NCI-H128 (cell line): Measurements from ENCODE around the gene HPGD.

Experiments used
- DNase-seq: peaks from one replicate; lab custom pipeline; 2025; ENCODE audit not compliant: unreplicated experiment; lab: John Stamatoyannopoulos, UW

Gene HPGD

DNA sequence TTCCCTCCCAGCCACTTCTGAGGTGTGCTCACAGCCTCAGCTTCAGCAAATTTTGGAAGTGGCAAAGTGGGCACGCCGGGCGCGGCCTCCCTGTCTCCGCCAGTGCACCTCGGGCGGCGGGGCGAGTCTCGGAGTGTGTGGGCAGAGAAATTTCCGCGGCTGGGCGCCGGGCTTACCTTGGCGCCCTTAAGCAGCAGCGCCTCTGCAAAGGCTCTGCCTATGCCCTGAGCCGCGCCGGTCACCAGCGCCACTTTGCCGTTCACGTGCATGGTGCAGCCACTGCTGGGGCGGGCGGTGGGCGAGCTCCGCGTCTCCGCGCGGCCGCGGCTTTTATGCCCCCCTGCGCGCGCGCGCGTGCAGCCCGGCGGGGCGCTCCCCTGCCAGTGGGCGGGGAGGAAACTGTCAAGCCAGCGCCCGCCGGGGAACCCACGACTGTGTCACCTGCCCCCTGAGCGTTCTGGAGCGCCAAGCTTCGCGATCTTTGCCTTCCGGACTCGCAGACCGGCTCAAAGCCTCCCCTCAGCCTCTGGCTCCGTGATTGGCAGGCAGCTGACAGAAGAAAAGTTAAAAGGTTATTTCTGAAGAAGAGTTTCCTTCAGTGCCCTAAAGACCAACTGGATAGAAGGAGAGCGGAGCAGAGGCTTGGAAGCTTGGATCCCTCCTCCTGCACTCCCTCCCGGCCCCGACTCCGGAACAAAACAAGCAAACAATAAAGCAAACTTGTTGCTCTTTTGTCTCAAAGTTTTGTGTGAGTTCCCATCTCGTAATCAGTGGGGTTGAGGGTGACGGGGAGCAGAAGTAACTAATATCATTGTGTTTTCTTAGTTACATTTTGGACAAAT, at the start of gene HPGD:
Gene HPGD, minus strand, starts transcription at position 306 of the 842 bp plus-strand sequence. Its CDS starts 37 bp downstream, at position 269.
- no peak for DNase-seq

GRCh38 chr4:174564529-174564928, 42.2 kb upstream of the HPGD start:
- no peak for DNase-seq

- DNase-seq, result no peak
Measured at GRCh38 chr4:174563399-174563798, 41.1 kb upstream of the HPGD start.

GRCh38 chr4:174561560-174561959, 39.3 kb upstream of the HPGD start:
- DNase-seq, result no peak

DNA sequence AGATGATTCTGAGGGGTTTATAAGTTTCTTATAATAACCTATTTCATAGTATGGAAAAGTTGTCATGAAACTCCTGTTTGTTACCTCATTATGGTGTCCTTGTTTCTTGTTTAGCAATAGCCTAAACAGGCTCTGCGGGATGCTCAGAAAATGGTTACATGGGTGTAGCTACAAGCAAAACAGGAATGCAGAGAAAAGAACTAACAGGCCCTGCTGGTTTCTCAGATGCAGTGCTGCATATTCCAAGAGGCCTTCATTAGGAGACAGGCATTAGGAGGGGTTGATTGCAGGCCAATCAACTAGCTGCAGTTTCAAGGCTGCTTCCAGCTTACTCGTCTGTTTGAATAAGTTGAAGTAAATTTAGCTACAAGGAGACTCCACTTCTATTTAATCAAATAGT, 37.6 kb upstream of the HPGD start:
- DNase-seq, result no peak

- DNase-seq, result no peak
Measured at GRCh38 chr4:174555789-174556630, 33.7 kb upstream of the HPGD start.

- DNase-seq, result no peak
Measured at GRCh38 chr4:174554231-174554728, 32.0 kb upstream of the HPGD start.

DNA sequence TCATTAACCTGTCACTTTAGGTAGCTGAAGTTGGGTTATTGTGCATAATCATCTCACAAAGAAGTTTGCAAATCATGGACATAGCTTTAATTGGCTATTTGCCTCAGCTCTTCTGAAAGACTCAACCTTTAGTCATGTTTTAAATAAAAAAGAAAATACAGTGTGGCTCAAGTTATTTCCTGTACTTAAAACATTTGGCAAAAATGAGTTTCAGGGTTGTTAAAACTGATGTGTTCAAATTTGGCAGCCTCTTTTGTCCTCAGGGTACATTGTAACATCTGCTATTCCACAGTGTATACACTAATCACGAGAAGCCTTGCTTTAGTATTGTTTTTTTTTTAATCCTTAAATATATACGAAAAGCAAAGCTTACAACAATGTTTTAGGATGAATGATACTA, 31.5 kb upstream of the HPGD start:
- DNase-seq, result no peak

DNA sequence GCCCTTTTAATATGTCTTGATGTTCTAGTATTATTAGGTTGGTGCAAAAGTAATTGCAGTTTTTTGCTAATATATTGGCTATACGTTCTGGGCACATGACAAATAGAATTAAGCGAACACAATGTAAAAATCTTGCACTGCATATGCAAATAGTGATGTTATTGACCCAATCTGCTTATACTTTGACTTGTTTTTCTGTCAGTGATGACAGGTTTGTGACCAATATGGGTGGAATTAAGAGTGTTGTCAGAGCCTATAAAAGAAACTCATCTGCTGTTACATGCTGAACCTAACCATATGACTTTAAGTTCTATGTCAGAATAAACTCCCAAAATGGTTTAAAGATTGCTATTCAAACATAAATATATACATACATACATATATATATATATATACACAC, 30.7 kb upstream of the HPGD start:
- no peak for DNase-seq

GRCh38 chr4:174550541-174550940, 28.3 kb upstream of the HPGD start:
- no peak for DNase-seq

DNA sequence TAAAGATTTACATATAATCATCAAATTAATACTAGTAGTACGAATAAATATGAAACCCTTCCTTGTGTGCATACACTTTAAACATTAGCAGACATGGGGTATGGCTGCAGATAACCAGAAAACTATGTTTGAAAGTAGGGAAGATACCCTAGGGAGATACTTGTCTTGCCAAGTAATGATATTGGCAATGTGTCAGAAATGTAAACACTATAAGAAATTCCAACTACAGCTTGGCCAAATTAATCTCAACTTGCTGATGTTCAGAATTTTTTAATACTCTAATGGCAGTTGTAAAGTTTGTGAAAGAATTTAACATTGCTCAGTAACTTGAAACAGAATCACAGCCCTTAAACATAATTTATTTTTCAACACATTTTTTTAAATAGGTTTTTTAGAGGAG, 27.4 kb upstream of the HPGD start:
- no peak for DNase-seq

DNA sequence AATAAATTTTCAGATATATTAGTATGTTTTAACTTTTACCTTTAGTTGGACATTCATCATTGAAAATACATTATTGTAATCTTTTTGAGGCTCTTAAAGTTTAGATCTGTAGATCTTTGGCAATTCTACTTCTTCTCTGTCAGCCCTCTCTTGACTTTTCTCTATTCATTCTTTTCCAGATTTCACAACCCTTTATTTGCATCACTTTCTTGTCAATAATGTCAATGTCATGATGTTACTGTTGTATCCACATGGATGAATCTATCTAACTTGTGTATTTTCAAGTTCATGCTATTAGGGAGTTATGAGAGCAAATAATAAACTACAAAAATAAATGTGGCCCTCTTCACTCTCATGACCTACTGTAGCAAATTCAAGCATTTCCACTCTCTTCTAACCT, 23.0 kb upstream of the HPGD start:
- no peak for DNase-seq

DNA sequence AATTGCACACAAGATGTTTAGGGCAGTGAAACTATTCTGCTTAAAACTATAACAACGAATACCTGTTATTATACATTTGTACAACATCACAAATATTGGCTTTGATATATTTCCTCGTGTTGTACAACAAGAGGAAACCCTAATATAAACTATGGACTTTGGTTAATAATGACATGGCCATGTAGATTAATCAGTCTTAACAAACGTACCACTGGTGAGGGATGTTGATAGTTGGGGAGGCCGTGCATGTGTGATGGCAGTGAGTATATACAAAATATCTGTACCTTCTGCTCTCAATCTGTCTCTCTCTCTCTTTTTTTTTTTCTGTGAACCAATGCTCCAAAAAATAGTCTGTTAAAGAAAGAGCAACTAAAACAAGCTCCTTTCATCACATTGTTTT, 22.2 kb upstream of the HPGD start:
- DNase-seq, result no peak

GRCh38 chr4:174540175-174540574, 17.9 kb upstream of the HPGD start:
- DNase-seq, result no peak

DNA sequence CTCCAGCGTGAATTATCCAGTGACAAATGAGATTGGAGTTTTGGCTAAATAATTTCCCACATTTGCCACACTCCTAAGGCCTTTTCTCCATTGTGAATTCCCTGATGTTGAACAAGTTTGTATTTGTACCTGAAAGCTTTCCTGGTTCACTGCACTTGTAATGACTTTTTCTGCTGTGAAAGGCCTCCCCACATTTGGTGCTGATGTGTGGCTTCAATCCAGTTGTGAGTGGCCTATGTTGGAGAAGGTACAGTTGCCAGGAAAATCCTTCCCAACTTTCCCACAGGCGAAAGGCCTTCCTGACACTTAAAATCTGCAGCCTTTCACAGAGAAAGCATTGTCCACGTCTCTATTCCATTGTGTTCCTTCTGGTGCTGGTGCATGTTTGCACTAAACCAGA, 17.3 kb upstream of the HPGD start:
- DNase-seq, result no peak

- no peak for DNase-seq
Measured at GRCh38 chr4:174538876-174539250, 16.6 kb upstream of the HPGD start.

DNA sequence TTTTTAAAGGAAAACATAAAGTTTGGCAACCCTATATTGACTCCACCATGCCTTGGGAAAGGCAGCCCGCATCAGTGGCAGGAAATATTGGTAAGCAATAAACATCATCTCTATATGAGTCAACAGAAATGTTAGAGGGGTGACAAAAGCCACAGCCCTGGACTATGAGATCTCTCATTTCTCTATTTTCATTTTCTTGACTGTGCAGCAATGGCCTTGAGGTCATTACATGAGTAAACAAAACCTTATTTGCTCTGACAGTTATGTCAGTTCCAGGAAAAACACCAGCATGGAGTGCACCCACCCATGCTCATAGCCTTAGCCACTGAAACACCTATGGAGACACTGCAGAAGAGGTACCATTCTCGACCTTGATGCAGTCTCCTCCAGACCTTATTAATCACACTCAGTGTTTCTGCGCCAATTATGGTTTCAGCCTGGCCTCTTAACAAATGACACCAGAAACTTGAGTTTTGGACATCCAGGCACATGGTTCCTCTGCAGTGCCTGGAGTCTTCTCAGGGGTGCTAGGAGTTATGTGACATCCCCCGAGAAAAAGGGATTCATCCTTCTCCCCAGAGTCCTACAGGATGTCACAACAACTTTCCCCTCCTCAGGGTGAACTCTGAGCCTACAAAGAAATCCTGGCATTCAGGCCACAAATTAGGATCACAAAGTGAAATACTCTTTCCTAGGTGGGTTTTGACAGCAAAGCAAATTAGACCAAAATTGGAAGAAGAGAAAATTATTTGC, 16.0 kb upstream of the HPGD start:
- DNase-seq, result no peak

GRCh38 chr4:174537634-174538033, 15.3 kb upstream of the HPGD start:
- DNase-seq, result no peak

GRCh38 chr4:174534461-174534860, 12.2 kb upstream of the HPGD start:
- DNase-seq, result no peak

- no peak for DNase-seq
Measured at GRCh38 chr4:174532445-174532844, 10.2 kb upstream of the HPGD start.

DNA sequence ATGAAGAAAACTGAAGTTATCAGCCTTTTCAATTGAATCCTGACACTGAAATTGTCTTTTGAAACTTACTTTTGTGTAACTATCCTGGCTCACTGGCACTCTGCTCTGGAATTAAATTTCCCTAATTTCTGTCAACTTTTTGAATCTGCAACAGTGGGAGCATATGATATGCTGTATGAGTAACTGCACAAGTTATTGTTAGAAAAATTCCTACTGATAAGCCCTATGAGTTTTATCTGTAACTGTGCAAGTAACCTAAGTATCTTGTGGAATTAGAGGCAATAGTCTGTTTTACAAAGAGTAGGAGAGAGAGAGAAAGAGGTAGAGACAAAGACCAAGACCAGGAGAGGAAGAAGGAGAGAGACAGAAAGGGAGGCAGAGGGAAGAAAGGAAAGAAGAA, 9.2 kb upstream of the HPGD start:
- no peak for DNase-seq
